Measurements from ENCODE around the gene MAD1L1. TPM values are rescaled to one million over a fixed set of nuclear protein-coding genes. Genes with fewer than 3 reads are reported as not detected.

The MAD1L1 gene
- total RNA-seq, 1 donor from 2014 or later = 16.2 TPM

DNA sequence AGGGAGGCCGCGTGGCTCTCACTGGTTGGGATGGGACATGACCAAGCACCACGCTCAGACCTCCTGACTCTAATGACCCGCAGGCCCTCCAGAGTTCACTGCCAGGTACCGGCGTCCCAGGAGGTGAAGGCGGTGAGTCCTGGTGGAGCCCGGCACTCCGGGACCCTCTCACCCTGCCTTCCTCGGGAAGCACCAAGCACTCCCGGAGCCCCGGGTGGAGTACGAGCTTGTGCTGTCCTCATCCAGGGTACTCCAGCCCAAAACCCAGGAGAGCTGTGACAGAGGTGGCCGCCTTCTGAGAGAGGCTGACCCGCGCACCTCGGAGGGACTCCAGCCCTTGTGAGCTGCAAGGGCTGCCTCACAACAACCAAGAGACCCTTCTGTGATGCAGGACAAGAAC lies 9.4 kb downstream of the MAD1L1 start:
- no peak for TF ChIP-seq CTCF (IDR thresholded peaks at IDR 0.05; ENCODE audit: borderline replicate concordance)
- no peak overlapping the region for H3K4me3 ChIP-seq
- intact Hi-C loops (cut with micrococcal nuclease) = no loop called here
- no peaks in the 10 kb centered on the region for H3K27me3 ChIP-seq (ENCODE audit: low read depth)
- H3K27ac ChIP-seq (replicated peaks) = no peak overlapping the region
- peaks cover 15% of the 10 kb centered on the region for H3K4me1 ChIP-seq
- H3K9me3 ChIP-seq (replicated peaks) = no peaks in the 10 kb centered on the region
- H3K36me3 ChIP-seq = peaks cover 81% of the 10 kb centered on the region
- no peak for DNase-seq

DNA sequence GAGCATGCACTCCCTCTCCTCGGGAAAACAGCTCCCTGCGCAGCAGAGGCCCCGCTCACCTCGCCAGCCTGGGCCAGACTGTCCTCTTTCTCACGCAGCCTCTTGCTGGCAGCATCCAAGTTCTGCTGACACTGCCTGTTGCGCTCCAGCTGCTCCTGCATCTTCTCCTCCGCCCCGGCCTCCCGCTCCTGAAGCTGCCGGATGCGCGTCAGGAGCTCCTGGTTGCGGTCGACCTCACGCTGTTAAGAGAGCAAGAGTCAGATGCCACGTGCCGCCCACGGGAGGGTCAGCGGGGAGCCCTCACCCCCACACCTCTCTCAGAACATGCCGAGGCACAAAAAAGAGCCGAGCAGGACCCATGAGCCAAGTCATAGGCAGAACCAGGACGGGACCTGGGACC lies 10.2 kb downstream of the MAD1L1 start:
- Histone ChIP-seq H3K36me3 (peaks cover 84% of the 10 kb centered on the region), H3K27me3 (ENCODE audit: low read depth) (no peaks in the 10 kb centered on the region), H3K4me1 (peaks cover 15% of the 10 kb centered on the region), H3K4me3 (no peak overlapping the region), H3K9me3 (replicated peaks) (no peaks in the 10 kb centered on the region), H3K27ac (replicated peaks) (no peak overlapping the region)
- no peak for DNase-seq
- TF ChIP-seq CTCF (IDR thresholded peaks at IDR 0.05; ENCODE audit: borderline replicate concordance) = no peak
- intact Hi-C loops (cut with micrococcal nuclease) = no loop called here

- no peak overlapping the region for H3K27ac ChIP-seq (replicated peaks)
- no peak overlapping the region for H3K4me3 ChIP-seq
- DNase-seq = no peak
- H3K27me3 ChIP-seq (ENCODE audit: low read depth) = no peaks in the 10 kb centered on the region
- H3K36me3 ChIP-seq = peaks cover 86% of the 10 kb centered on the region
- H3K9me3 ChIP-seq (replicated peaks) = no peaks in the 10 kb centered on the region
- peaks cover 17% of the 10 kb centered on the region for H3K4me1 ChIP-seq
- intact Hi-C loops (cut with micrococcal nuclease) = no loop called here
- no peak for TF ChIP-seq CTCF (IDR thresholded peaks at IDR 0.05; ENCODE audit: borderline replicate concordance)
Observed at GRCh38 chr7:2220954-2221353, 11.8 kb downstream of the MAD1L1 start.

DNA sequence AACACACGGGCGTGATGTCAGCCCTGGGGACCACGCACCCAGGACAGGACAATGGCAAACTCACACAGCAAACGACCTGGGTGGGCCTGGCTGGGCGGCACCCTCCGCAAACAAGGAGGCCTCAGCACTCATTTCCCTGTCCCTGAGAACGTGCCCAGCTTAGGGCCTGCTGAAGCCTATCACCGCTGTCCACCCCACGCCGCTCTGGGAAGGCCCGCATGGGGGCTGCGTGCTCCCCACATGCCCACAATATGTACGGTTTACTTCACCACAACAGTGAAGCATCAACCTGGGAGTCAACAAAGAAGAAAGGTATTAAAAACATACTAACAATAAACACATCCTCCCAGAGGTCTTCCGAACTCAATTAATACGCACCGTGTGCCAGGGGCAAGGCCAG lies 12.2 kb downstream of the MAD1L1 start:
- no peak overlapping the region for H3K27ac ChIP-seq (replicated peaks)
- H3K9me3 ChIP-seq (replicated peaks) = no peaks in the 10 kb centered on the region
- no peak overlapping the region for H3K4me3 ChIP-seq
- intact Hi-C loops (cut with micrococcal nuclease) = no loop called here
- peaks cover 86% of the 10 kb centered on the region for H3K36me3 ChIP-seq
- no peak for TF ChIP-seq CTCF (IDR thresholded peaks at IDR 0.05; ENCODE audit: borderline replicate concordance)
- DNase-seq = no peak
- H3K4me1 ChIP-seq = peaks cover 19% of the 10 kb centered on the region
- H3K27me3 ChIP-seq (ENCODE audit: low read depth) = no peaks in the 10 kb centered on the region

GRCh38 chr7:2220030-2220429 lies 12.7 kb downstream of the MAD1L1 start:
- Histone ChIP-seq H3K4me1 (peaks cover 19% of the 10 kb centered on the region), H3K9me3 (replicated peaks) (no peaks in the 10 kb centered on the region), H3K4me3 (no peak overlapping the region), H3K27me3 (ENCODE audit: low read depth) (no peaks in the 10 kb centered on the region), H3K36me3 (peaks cover 86% of the 10 kb centered on the region), H3K27ac (replicated peaks) (no peak overlapping the region)
- intact Hi-C loops (cut with micrococcal nuclease) = no loop called here
- no peak for DNase-seq
- TF ChIP-seq CTCF (IDR thresholded peaks at IDR 0.05; ENCODE audit: borderline replicate concordance) = no peak

GRCh38 chr7:2219606-2220005 lies 13.1 kb downstream of the MAD1L1 start:
- Histone ChIP-seq H3K4me3 (no peak overlapping the region), H3K27ac (replicated peaks) (no peak overlapping the region), H3K27me3 (ENCODE audit: low read depth) (no peaks in the 10 kb centered on the region), H3K4me1 (peaks cover 19% of the 10 kb centered on the region), H3K9me3 (replicated peaks) (no peaks in the 10 kb centered on the region), H3K36me3 (peaks cover 85% of the 10 kb centered on the region)
- TF ChIP-seq CTCF (IDR thresholded peaks at IDR 0.05; ENCODE audit: borderline replicate concordance) = no peak
- no peak for DNase-seq
- intact Hi-C loops (cut with micrococcal nuclease) = no loop called here

All from left ventricle myocardium inferior (tissue), 1 donor.